Ovary (tissue), 10 donors: ENCODE data around the gene SEC23IP. TPM values are rescaled to one million over a fixed set of nuclear protein-coding genes. Genes with fewer than 3 reads are reported as not detected.

ENCODE experiments used
- DNase-seq, 5 donors: peaks; one replicate each; pipeline ENCODE4 v3.0.0-alpha.2; 2019 to 2020
- H3K27ac ChIP-seq, 2 donors: fragments of 200-600 bp; one replicate each; pipeline versions ENCODE4 v1.5.1 to v1.8.0; 2019 to 2022
- H3K27me3 ChIP-seq: fragments of 200-600 bp; one replicate; pipeline ENCODE4 v1.8.0; 2022
- H3K36me3 ChIP-seq: fragments of 200-600 bp; sonication (generic); one replicate; pipeline ENCODE4 v1.5.1; 2019
- H3K4me1 ChIP-seq: one replicate; pipeline ENCODE4 v1.8.1; 2013; ENCODE audit warnings: mild to moderate bottlenecking, moderate library complexity; ENCODE audit not compliant: insufficient read depth
- H3K4me3 ChIP-seq: fragments of 200-600 bp; sonication (generic); one replicate; pipeline ENCODE4 v1.5.1; 2017
- H3K9me3 ChIP-seq, 2 donors: fragments of 200-600 bp in 1 of 2; sonication (generic) in 1 of 2; one replicate each; pipeline versions ENCODE4 v1.5.1 to v1.8.1; 2013 to 2019; ENCODE audit warnings: mild to moderate bottlenecking in 1 of 2, moderate library complexity in 1 of 2
- CTCF ChIP-seq, 3 donors: fragments of 450-650 bp in 2 of 3; fragments of 200-600 bp in 1 of 3; IDR thresholded peaks; one replicate each; pipeline versions ENCODE4 v1.5.1 to v1.8.0; 2016 to 2022; ENCODE audit warnings: antibody characterized with exemption in 3 of 3, mild to moderate bottlenecking in 1 of 3
- EP300 ChIP-seq: sonication (generic); formaldehyde crosslinking; IDR thresholded peaks from one replicate; pipeline ENCODE4 v1.6.1; 2017; ENCODE audit warnings: antibody characterized with exemption
- POLR2A ChIP-seq: fragments of 450-650 bp; IDR thresholded peaks from one replicate; pipeline ENCODE4 v1.6.1; 2017; ENCODE audit warnings: antibody characterized with exemption, mild to moderate bottlenecking, moderate library complexity
- WGBS, 3 donors: extraction: QIAGEN DNeasy Blood & Tissue Kit in 1 of 3; methylation state at CpG; one replicate each; pipeline versions ENCODE4 v1.1.5 to v1.1.7; 2013 to 2017; 5-methylcytosine and 5-hydroxymethylcytosine counted together
- intact Hi-C, 4 donors: fragments of 100-400 bp; cut with DNase I; formaldehyde crosslinking; loops; one replicate each; pipeline versions ENCODE4 v1.11.0 to v1.15.1; 2022 to 2023
- long read RNA-seq, 3 donors: library from polyadenylated mRNA in 2 of 3; unstranded in 2 of 3; transcript quantifications; one replicate each; pipeline ENCODE4 v2.0.0 and lab custom pipeline, GENCODE V29; 2021 to 2026
- polyA plus RNA-seq, 2 donors: library from polyadenylated mRNA; stranded (reverse); fragments of 200-250 nt in 1 of 2; fragments of 350-450 nt in 1 of 2; fragmentation: Illumina TruSeq in 1 of 2; extraction: RNeasy Lipid Tissue Mini Kit (QIAGEN cat#74804) in 1 of 2; gene quantifications; one replicate each; pipeline ENCODE4 v1.2.3, GENCODE V29; 2013 to 2014
- total RNA-seq, 7 donors: library from RNA; depleted of rRNA in 2 of 7; stranded (reverse); fragments of >200 nt in 2 of 7; fragmentation: NEBNext Ultra II Directional in 3 of 7; extraction: Animal tissue kit (Norgen Biotek cat#: 25700) in 3 of 7; gene quantifications; one replicate each; pipeline versions ENCODE4 v1.1.0 to v1.2.4, GENCODE V29; 2016 to 2023
- donor health status: DM: no; HTN: no; CAD: no; lungs with moderate emphysema.
- donor health status: DM: no; HTN: no; CAD: no.
- donor health status: Bipolar disorder and iron deficiency.
- donor health status: DM: yes; HTN: yes; CAD: no.
- donor health status: DM: no; HTN: no; CAD: no.
- donor health status: DM: yes; HTN: yes; CAD: no.

The SEC23IP gene
- 10 to 100 TPM; 16.0 to 58.0 (median 51.9) TPM for total RNA-seq
- polyA plus RNA-seq: 10 to 100 TPM; 11.5 to 37.1 TPM
- long read RNA-seq, donor 1, full-length matches to known transcripts: 1 of 42 reads
- long read RNA-seq, donor 1, partial matches to known transcripts: 33 of 42 reads
- long read RNA-seq, donor 1, other reads (novel, unspliced or antisense): 8 of 42 reads
- long read RNA-seq, donor 2, partial matches to known transcripts: 15 of 15 reads
- long read RNA-seq, donor 2, other reads (novel, unspliced or antisense): 0 of 15 reads
- long read RNA-seq, donor 3, full-length matches to known transcripts: 26 of 47 reads
- long read RNA-seq, donor 3, partial matches to known transcripts: 6 of 47 reads
- long read RNA-seq, donor 3, other reads (novel, unspliced or antisense): 15 of 47 reads

- Histone ChIP-seq H3K27me3 (no peaks in the 10 kb centered on the region), H3K36me3 (no peaks in the 10 kb centered on the region), H3K4me1 (peaks cover 21% of the 10 kb centered on the region), H3K4me3 (peak within 1 kb of the TSS; percentile 74), H3K9me3 (no peaks in the 10 kb centered on the region), H3K27ac (peak within 1 kb of the TSS; percentile 72 to 73)
- WGBS, 3 donors: 0 to 1% (median 0%) methylated on average over 61 of the region's 61 CpGs
- TF ChIP-seq CTCF (IDR thresholded peaks at IDR 0.05): peak in 2 of 3 donors; percentile 25 to 34
- TF ChIP-seq POLR2A: peak; percentile 82
- TF ChIP-seq EP300: peak; percentile 10
- DNase-seq: peak; percentile 94 to 96 (median 96)
- intact Hi-C loops: loop anchor here in 1 of 4 donors (10.0 kb wide), 2 partner anchors 208 to 1138 kb away; partner anchors contain the start of gene CACUL1
Observed at GRCh38 chr10:119892188-119893065, at the start of gene SEC23IP. TSS of gene SEC23IP (plus strand) at chr10:119892730. CDS start at chr10:119892783, 53 bp downstream.

- no peaks in the 10 kb centered on the region for H3K27me3 ChIP-seq
- no peak overlapping the region for H3K4me3 ChIP-seq
- no peaks in the 10 kb centered on the region for H3K36me3 ChIP-seq
- intact Hi-C loops: loop anchor here in 1 of 4 donors (10.0 kb wide), 1 partner anchor 91 kb away; no protein-coding TSS in a partner anchor
- no peaks in the 10 kb centered on the region for H3K4me1 ChIP-seq
- H3K27ac ChIP-seq: no peak overlapping the region
- 94 to 100% (median 100%) methylated on average over 1 of the region's 1 CpG for WGBS, 3 donors
- no peaks in the 10 kb centered on the region for H3K9me3 ChIP-seq
- TF ChIP-seq EP300: no peak
- no peak for TF ChIP-seq POLR2A
- TF ChIP-seq CTCF (IDR thresholded peaks at IDR 0.05): no peak
- DNase-seq: no peak
Observed at GRCh38 chr10:119845656-119846055, 46.9 kb upstream of the SEC23IP start.

- DNase-seq: no peak
- no peaks in the 10 kb centered on the region for H3K9me3 ChIP-seq
- intact Hi-C loops: loop anchor here in 1 of 4 donors (10.0 kb wide), 1 partner anchor 94 kb away; no protein-coding TSS in a partner anchor
- H3K4me3 ChIP-seq: no peak overlapping the region
- no peaks in the 10 kb centered on the region for H3K4me1 ChIP-seq
- WGBS, 3 donors: 47 to 54% (median 50%) methylated on average over 6 of the region's 6 CpGs
- H3K27me3 ChIP-seq: no peaks in the 10 kb centered on the region
- H3K27ac ChIP-seq: no peak overlapping the region
- no peak for TF ChIP-seq POLR2A
- TF ChIP-seq CTCF (IDR thresholded peaks at IDR 0.05): no peak
- no peak for TF ChIP-seq EP300
- no peaks in the 10 kb centered on the region for H3K36me3 ChIP-seq
Observed at GRCh38 chr10:119849031-119849789, 43.3 kb upstream of the SEC23IP start.

- no peaks in the 10 kb centered on the region for H3K36me3 ChIP-seq
- no peak overlapping the region for H3K27ac ChIP-seq
- H3K4me1 ChIP-seq: no peaks in the 10 kb centered on the region
- H3K4me3 ChIP-seq: no peak overlapping the region
- DNase-seq: no peak
- 80 to 92% (median 86%) methylated on average over 3 of the region's 3 CpGs for WGBS, 3 donors
- no peaks in the 10 kb centered on the region for H3K9me3 ChIP-seq
- TF ChIP-seq POLR2A: no peak
- TF ChIP-seq EP300: no peak
- TF ChIP-seq CTCF (IDR thresholded peaks at IDR 0.05): no peak
- intact Hi-C loops: loop anchor here in 1 of 4 donors (10.0 kb wide), 1 partner anchor 95 kb away; no protein-coding TSS in a partner anchor
- H3K27me3 ChIP-seq: no peaks in the 10 kb centered on the region
Observed at GRCh38 chr10:119849944-119850343, 42.6 kb upstream of the SEC23IP start.
